ENCODE measurements around the gene NCBP3.

Gene NCBP3

DNA sequence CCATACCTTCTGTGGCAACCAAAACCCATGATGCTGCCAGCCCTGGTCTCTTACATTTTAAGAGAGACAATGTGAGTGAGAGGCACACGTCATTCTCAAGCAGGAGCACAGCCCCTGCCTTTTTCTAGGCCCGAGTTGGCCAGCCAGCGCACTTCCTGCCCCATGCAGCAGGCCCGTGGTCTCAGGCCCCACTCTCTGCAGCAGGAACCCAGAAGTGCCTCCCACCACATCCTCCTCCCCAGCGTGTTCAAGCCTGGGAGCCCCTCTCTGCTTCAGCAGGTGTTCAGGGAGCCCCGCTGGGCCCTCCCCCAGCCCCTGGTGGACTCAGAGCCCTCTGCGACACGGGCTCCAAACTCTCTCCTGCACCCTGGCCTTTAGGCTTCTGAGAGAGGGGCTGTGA is 75.6 kb downstream of the NCBP3 start:
- Histone ChIP-seq H3K27me3 (ENCODE audit: insufficient read depth, insufficient read length) (no peaks in the 10 kb centered on the region), H3K9me3 (ENCODE audit: insufficient read depth, low read length) (no peaks in the 10 kb centered on the region), H3K9ac (ENCODE audit: insufficient read length, low read depth) (no peak overlapping the region), H3K4me3 (ENCODE audit: insufficient read length, low read depth) (no peak overlapping the region), H3K4me1 (ENCODE audit: insufficient read depth, insufficient read length) (peaks cover 11% of the 10 kb centered on the region), H3K36me3 (ENCODE audit: insufficient read depth, insufficient read length, low read length) (no peaks in the 10 kb centered on the region)
- DNase-seq (ENCODE audit: low read depth, low spot score): no peak
- TF ChIP-seq YY1 (IDR thresholded peaks at IDR 0.05; ENCODE audit: insufficient read depth, insufficient read length) (no peak), ZNF274 (IDR thresholded peaks at IDR 0.05; ENCODE audit: low read depth, low read length) (no peak), SUZ12 (IDR thresholded peaks at IDR 0.05; ENCODE audit: extremely low read depth, insufficient read depth, insufficient read length) (no peak)

- no peak overlapping the region for H3K9ac ChIP-seq (ENCODE audit: insufficient read length, low read depth)
- H3K4me3 ChIP-seq (ENCODE audit: insufficient read length, low read depth): no peak overlapping the region
- DNase-seq (ENCODE audit: low read depth, low spot score): no peak
- TF ChIP-seq SUZ12 (IDR thresholded peaks at IDR 0.05; ENCODE audit: extremely low read depth, insufficient read depth, insufficient read length) (no peak), YY1 (IDR thresholded peaks at IDR 0.05; ENCODE audit: insufficient read depth, insufficient read length) (no peak), ZNF274 (IDR thresholded peaks at IDR 0.05; ENCODE audit: low read depth, low read length) (no peak)
- H3K4me1 ChIP-seq (ENCODE audit: insufficient read depth, insufficient read length): peaks cover 9% of the 10 kb centered on the region
- H3K9me3 ChIP-seq (ENCODE audit: insufficient read depth, low read length): no peaks in the 10 kb centered on the region
- no peaks in the 10 kb centered on the region for H3K27me3 ChIP-seq (ENCODE audit: insufficient read depth, insufficient read length)
- no peaks in the 10 kb centered on the region for H3K36me3 ChIP-seq (ENCODE audit: insufficient read depth, insufficient read length, low read length)
These were observed 77.3 kb downstream of the NCBP3 start for GRCh38 chr17:3768769-3769168.

DNA sequence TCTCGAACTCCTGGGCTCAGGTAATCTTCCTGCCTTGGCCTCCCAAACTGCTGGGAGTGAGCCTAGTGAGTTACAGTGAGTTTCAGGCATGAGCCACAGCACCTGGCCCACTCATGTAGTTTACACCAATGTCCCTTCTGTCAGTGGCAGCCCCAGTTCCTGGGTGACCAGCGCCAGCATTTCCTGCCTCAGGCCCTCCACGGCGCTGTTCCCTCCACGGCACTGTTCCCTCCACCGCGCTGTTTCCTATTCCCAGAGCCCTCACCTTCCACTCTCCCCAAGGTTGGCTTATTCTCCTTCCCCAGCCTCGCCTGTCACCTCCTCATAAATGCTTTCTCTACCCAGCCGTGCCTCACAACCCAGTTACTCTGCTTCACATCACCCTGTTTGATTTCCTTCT is 77.7 kb downstream of the NCBP3 start:
- H3K27me3 ChIP-seq (ENCODE audit: insufficient read depth, insufficient read length): no peaks in the 10 kb centered on the region
- DNase-seq (ENCODE audit: low read depth, low spot score): no peak
- no peak overlapping the region for H3K4me3 ChIP-seq (ENCODE audit: insufficient read length, low read depth)
- H3K9me3 ChIP-seq (ENCODE audit: insufficient read depth, low read length): no peaks in the 10 kb centered on the region
- no peaks in the 10 kb centered on the region for H3K36me3 ChIP-seq (ENCODE audit: insufficient read depth, insufficient read length, low read length)
- H3K9ac ChIP-seq (ENCODE audit: insufficient read length, low read depth): no peak overlapping the region
- H3K4me1 ChIP-seq (ENCODE audit: insufficient read depth, insufficient read length): peaks cover 9% of the 10 kb centered on the region
- no peak for TF ChIP-seq YY1 (IDR thresholded peaks at IDR 0.05; ENCODE audit: insufficient read depth, insufficient read length)
- no peak for TF ChIP-seq ZNF274 (IDR thresholded peaks at IDR 0.05; ENCODE audit: low read depth, low read length)
- TF ChIP-seq SUZ12 (IDR thresholded peaks at IDR 0.05; ENCODE audit: extremely low read depth, insufficient read depth, insufficient read length): no peak

DNA sequence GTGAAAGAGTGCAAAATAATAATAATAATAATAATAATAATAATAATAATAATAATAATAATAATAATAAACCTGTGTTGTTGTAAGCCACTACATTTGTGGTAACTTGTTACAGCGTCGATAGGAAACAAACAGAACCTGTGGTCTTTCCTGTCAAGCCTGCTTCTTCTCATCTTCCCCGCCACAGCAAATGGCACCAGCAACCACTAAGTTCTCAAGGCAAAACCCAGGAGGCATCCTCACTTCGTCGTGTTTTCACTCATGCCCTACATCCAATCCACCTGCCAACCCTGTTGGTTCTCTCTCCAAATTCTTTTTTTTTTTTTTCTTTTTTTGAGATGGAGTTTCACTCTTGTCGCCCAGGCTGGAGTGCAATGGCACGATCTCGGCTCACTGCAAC is 79.3 kb downstream of the NCBP3 start:
- H3K9ac ChIP-seq (ENCODE audit: insufficient read length, low read depth): no peak overlapping the region
- no peak for DNase-seq (ENCODE audit: low read depth, low spot score)
- no peaks in the 10 kb centered on the region for H3K27me3 ChIP-seq (ENCODE audit: insufficient read depth, insufficient read length)
- H3K36me3 ChIP-seq (ENCODE audit: insufficient read depth, insufficient read length, low read length): no peaks in the 10 kb centered on the region
- peaks cover 9% of the 10 kb centered on the region for H3K4me1 ChIP-seq (ENCODE audit: insufficient read depth, insufficient read length)
- no peaks in the 10 kb centered on the region for H3K9me3 ChIP-seq (ENCODE audit: insufficient read depth, low read length)
- TF ChIP-seq SUZ12 (IDR thresholded peaks at IDR 0.05; ENCODE audit: extremely low read depth, insufficient read depth, insufficient read length): no peak
- TF ChIP-seq YY1 (IDR thresholded peaks at IDR 0.05; ENCODE audit: insufficient read depth, insufficient read length): no peak
- no peak for TF ChIP-seq ZNF274 (IDR thresholded peaks at IDR 0.05; ENCODE audit: low read depth, low read length)
- no peak overlapping the region for H3K4me3 ChIP-seq (ENCODE audit: insufficient read length, low read depth)

- Histone ChIP-seq H3K4me1 (ENCODE audit: insufficient read depth, insufficient read length) (peaks cover 9% of the 10 kb centered on the region), H3K9me3 (ENCODE audit: insufficient read depth, low read length) (no peaks in the 10 kb centered on the region), H3K36me3 (ENCODE audit: insufficient read depth, insufficient read length, low read length) (no peaks in the 10 kb centered on the region), H3K27me3 (ENCODE audit: insufficient read depth, insufficient read length) (no peaks in the 10 kb centered on the region), H3K4me3 (ENCODE audit: insufficient read length, low read depth) (no peak overlapping the region), H3K9ac (ENCODE audit: insufficient read length, low read depth) (no peak overlapping the region)
- DNase-seq (ENCODE audit: low read depth, low spot score): no peak
- no peak for TF ChIP-seq SUZ12 (IDR thresholded peaks at IDR 0.05; ENCODE audit: extremely low read depth, insufficient read depth, insufficient read length)
These were observed 80.1 kb downstream of the NCBP3 start for GRCh38 chr17:3765981-3766380.

DNA sequence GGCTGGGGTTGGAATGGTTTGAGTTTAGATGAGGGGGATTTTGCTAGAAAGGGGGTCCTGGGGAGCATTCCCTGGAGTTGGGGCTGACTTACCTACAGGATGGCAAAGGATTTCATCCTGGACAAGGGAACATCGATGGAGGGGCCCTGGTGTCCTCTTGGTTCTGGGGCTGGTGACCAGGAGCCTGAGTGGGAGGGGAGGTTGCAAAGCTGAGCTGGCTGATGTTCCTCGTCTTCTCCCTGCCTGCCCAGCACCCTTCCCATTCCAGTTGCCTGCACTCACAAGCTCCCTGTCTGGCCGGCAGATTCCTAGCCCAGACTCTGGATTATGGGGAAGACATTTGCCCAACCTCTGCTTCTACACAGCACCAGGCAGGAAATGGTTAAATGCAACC is 82.3 kb downstream of the NCBP3 start:
- H3K4me3 ChIP-seq (ENCODE audit: insufficient read length, low read depth): no peak overlapping the region
- H3K4me1 ChIP-seq (ENCODE audit: insufficient read depth, insufficient read length): peaks cover 2% of the 10 kb centered on the region
- no peak for DNase-seq (ENCODE audit: low read depth, low spot score)
- H3K36me3 ChIP-seq (ENCODE audit: insufficient read depth, insufficient read length, low read length): no peaks in the 10 kb centered on the region
- peaks cover 11% of the 10 kb centered on the region; the same call in 1 of the 2 replicates for H3K9me3 ChIP-seq (ENCODE audit: insufficient read depth, low read length)
- TF ChIP-seq YY1 (IDR thresholded peaks at IDR 0.05; ENCODE audit: insufficient read depth, insufficient read length): no peak
- no peak overlapping the region for H3K9ac ChIP-seq (ENCODE audit: insufficient read length, low read depth)
- no peaks in the 10 kb centered on the region for H3K27me3 ChIP-seq (ENCODE audit: insufficient read depth, insufficient read length)

DNA sequence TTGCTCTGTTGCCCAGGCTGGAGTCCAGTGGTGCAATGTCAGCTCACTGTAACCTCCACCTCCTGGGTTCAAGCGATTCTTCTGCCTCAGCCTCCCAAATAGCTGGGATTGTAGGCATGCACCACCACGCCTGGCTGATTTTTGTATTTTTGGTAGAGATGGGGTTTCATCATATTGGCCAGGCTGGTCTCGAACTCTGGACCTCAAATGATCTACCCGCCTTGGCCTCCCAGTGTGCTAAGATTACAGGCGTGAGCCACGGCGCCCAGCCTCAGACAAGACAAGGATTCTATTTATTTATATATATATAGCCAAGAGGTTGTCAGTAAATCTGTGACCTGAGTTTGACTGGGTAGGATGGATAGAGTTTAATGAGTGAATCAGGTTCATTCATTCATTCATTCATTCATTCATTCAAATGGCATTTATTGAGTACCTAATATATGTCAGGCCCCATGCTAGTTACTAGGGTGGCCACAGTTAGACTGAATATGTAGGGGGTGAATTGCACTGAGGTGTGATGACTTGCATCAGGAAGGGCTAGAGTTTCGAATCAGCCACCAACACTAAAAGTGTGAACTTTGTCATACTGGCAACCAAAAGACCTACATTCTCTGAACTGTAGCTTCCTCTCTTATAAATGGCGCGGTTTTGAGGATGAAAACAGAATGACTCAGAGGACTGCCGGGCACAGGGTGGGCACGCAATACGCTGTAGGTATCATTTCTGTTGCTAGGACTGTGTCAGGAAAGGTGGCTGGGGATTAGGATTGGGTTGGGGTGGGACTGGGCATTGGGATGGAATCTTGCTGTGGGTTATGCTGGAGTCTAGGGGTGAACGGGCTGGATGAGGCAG is 82.9 kb downstream of the NCBP3 start:
- Histone ChIP-seq H3K27me3 (ENCODE audit: insufficient read depth, insufficient read length) (no peaks in the 10 kb centered on the region), H3K9ac (ENCODE audit: insufficient read length, low read depth) (no peak overlapping the region), H3K4me3 (ENCODE audit: insufficient read length, low read depth) (no peak overlapping the region), H3K9me3 (ENCODE audit: insufficient read depth, low read length) (peaks cover 11% of the 10 kb centered on the region; the same call in 1 of the 2 replicates), H3K36me3 (ENCODE audit: insufficient read depth, insufficient read length, low read length) (no peaks in the 10 kb centered on the region), H3K4me1 (ENCODE audit: insufficient read depth, insufficient read length) (no peaks in the 10 kb centered on the region)
- DNase-seq (ENCODE audit: low read depth, low spot score): no peak
- TF ChIP-seq ZNF274 (IDR thresholded peaks at IDR 0.05; ENCODE audit: low read depth, low read length) (no peak), SUZ12 (IDR thresholded peaks at IDR 0.05; ENCODE audit: extremely low read depth, insufficient read depth, insufficient read length) (no peak), YY1 (IDR thresholded peaks at IDR 0.05; ENCODE audit: insufficient read depth, insufficient read length) (no peak)

All from NT2/D1 (cell line).